ENCODE results near the gene PLPPR2.

DNA sequence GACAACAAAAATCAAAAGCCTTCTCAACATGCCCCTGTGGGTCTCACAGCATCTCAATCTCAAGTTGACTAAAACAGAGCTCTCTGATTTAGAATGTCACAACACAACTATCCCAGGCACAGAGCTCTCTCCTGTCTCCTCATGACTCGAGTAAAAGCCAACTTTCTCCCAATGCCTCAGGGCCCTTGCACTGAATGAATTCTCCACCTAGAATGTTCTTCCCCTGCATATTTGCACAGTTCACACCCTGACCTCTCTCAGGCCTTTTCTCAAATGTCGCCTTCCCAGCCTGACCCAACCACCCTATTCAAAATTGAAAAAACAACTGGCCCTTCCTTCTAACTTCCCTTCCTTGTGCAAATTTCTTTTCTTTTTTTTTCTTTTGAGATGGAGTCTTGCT is 15.5 kb downstream of the PLPPR2 start:
- TF ChIP-seq, protein P1, sequence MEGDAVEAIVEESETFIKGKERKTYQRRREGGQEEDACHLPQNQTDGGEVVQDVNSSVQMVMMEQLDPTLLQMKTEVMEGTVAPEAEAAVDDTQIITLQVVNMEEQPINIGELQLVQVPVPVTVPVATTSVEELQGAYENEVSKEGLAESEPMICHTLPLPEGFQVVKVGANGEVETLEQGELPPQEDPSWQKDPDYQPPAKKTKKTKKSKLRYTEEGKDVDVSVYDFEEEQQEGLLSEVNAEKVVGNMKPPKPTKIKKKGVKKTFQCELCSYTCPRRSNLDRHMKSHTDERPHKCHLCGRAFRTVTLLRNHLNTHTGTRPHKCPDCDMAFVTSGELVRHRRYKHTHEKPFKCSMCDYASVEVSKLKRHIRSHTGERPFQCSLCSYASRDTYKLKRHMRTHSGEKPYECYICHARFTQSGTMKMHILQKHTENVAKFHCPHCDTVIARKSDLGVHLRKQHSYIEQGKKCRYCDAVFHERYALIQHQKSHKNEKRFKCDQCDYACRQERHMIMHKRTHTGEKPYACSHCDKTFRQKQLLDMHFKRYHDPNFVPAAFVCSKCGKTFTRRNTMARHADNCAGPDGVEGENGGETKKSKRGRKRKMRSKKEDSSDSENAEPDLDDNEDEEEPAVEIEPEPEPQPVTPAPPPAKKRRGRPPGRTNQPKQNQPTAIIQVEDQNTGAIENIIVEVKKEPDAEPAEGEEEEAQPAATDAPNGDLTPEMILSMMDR (IDR thresholded peaks at IDR 0.05; ENCODE audit: poor library complexity, severe bottlenecking), result no peak
- no peak for TF ChIP-seq RAD21 (conservative IDR thresholded peaks at IDR 0.05)
- TF ChIP-seq POLR2AphosphoS5 (IDR thresholded peaks at IDR 0.05), result no peak
- TF ChIP-seq MXI1 (conservative IDR thresholded peaks at IDR 0.05; ENCODE audit: poor library complexity, severe bottlenecking), result no peak
- no peak for TF ChIP-seq EP300 (conservative IDR thresholded peaks at IDR 0.05; ENCODE audit: poor library complexity, severe bottlenecking)
- TF ChIP-seq, protein P2, sequence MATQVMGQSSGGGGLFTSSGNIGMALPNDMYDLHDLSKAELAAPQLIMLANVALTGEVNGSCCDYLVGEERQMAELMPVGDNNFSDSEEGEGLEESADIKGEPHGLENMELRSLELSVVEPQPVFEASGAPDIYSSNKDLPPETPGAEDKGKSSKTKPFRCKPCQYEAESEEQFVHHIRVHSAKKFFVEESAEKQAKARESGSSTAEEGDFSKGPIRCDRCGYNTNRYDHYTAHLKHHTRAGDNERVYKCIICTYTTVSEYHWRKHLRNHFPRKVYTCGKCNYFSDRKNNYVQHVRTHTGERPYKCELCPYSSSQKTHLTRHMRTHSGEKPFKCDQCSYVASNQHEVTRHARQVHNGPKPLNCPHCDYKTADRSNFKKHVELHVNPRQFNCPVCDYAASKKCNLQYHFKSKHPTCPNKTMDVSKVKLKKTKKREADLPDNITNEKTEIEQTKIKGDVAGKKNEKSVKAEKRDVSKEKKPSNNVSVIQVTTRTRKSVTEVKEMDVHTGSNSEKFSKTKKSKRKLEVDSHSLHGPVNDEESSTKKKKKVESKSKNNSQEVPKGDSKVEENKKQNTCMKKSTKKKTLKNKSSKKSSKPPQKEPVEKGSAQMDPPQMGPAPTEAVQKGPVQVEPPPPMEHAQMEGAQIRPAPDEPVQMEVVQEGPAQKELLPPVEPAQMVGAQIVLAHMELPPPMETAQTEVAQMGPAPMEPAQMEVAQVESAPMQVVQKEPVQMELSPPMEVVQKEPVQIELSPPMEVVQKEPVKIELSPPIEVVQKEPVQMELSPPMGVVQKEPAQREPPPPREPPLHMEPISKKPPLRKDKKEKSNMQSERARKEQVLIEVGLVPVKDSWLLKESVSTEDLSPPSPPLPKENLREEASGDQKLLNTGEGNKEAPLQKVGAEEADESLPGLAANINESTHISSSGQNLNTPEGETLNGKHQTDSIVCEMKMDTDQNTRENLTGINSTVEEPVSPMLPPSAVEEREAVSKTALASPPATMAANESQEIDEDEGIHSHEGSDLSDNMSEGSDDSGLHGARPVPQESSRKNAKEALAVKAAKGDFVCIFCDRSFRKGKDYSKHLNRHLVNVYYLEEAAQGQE (IDR thresholded peaks at IDR 0.05; ENCODE audit: borderline replicate concordance), result no peak
- TF ChIP-seq TAF1 (IDR thresholded peaks at IDR 0.05; ENCODE audit: low read depth), result no peak
